ENCODE data around the gene SLC25A1. TPM values are rescaled to one million over a fixed set of nuclear protein-coding genes. Genes with fewer than 3 reads are reported as not detected.

Gene SLC25A1
- total RNA-seq, 1 experiment from 2014 or later = 81.6 TPM

GRCh38 chr22:19210188-19210587 lies 31.7 kb upstream of the SLC25A1 start:
- Histone ChIP-seq H3K36me3 (ENCODE audit: low read depth, low read length) (no peaks in the 10 kb centered on the region), H3K4me1 (ENCODE audit: insufficient read depth, low read length) (no peaks in the 10 kb centered on the region), H3K27ac (ENCODE audit: low read length) (no peak overlapping the region), H3K4me3 (ENCODE audit: low read length) (no peak overlapping the region), H3K4me2 (ENCODE audit: low read length) (no peak overlapping the region), H3K27me3 (ENCODE audit: low read length) (no peaks in the 10 kb centered on the region), H3K9me2 (replicated peaks; ENCODE audit: low read length) (no peaks in the 10 kb centered on the region), H3K9ac (ENCODE audit: low read length) (no peak overlapping the region), H4K20me1 (ENCODE audit: low read length) (no peaks in the 10 kb centered on the region), H3K79me2 (ENCODE audit: low read length) (no peaks in the 10 kb centered on the region), H2AFZ (ENCODE audit: low read length) (no peak overlapping the region), H3F3A (ENCODE audit: low read length, unreplicated experiment) (no peaks in the 10 kb centered on the region), H3K9me3 (ENCODE audit: low read length) (no peaks in the 10 kb centered on the region)
- BruUV-seq (replicated peaks) = no TSS peak
- DNase-seq (no peak), ATAC-seq (no peak)
- TF ChIP-seq EZH2phosphoT487 (IDR thresholded peaks at IDR 0.05; ENCODE audit: borderline replicate concordance, low read length) (no peak), EZH2 (IDR thresholded peaks at IDR 0.05; ENCODE audit: low read length, unreplicated experiment) (no peak), CTCF (conservative IDR thresholded peaks at IDR 0.05; ENCODE audit: low read depth, low read length) (no peak)
- CTCF ChIA-PET = no interaction called here
- intact Hi-C loops (cut with micrococcal nuclease) = no loop called here
- POLR2A ChIA-PET (ENCODE audit: unreplicated experiment) = no interaction called here

- H3K4me2 ChIP-seq (ENCODE audit: low read length) = no peak overlapping the region
- intact Hi-C loops (cut with micrococcal nuclease) = no loop called here
- BruUV-seq (replicated peaks) = no TSS peak
- no peak overlapping the region for H3K4me3 ChIP-seq (ENCODE audit: low read length)
- H3K27ac ChIP-seq (ENCODE audit: low read length) = no peak overlapping the region
- ATAC-seq = no peak
- H3K4me1 ChIP-seq (ENCODE audit: insufficient read depth, low read length) = no peaks in the 10 kb centered on the region
- H3K9me3 ChIP-seq (ENCODE audit: low read length) = no peaks in the 10 kb centered on the region
- no peaks in the 10 kb centered on the region for H3F3A ChIP-seq (ENCODE audit: low read length, unreplicated experiment)
- H2AFZ ChIP-seq (ENCODE audit: low read length) = no peak overlapping the region
- H3K9ac ChIP-seq (ENCODE audit: low read length) = no peak overlapping the region
- no peaks in the 10 kb centered on the region for H3K79me2 ChIP-seq (ENCODE audit: low read length)
- H3K27me3 ChIP-seq (ENCODE audit: low read length) = no peaks in the 10 kb centered on the region
- H3K9me2 ChIP-seq (replicated peaks; ENCODE audit: low read length) = no peaks in the 10 kb centered on the region
- POLR2A ChIA-PET (ENCODE audit: unreplicated experiment) = no interaction called here
- no peak for TF ChIP-seq EZH2phosphoT487 (IDR thresholded peaks at IDR 0.05; ENCODE audit: borderline replicate concordance, low read length)
- TF ChIP-seq EZH2 (IDR thresholded peaks at IDR 0.05; ENCODE audit: low read length, unreplicated experiment) = no peak
- TF ChIP-seq CTCF (conservative IDR thresholded peaks at IDR 0.05; ENCODE audit: low read depth, low read length) = no peak
- DNase-seq = no peak
- no peaks in the 10 kb centered on the region for H3K36me3 ChIP-seq (ENCODE audit: low read depth, low read length)
- no peaks in the 10 kb centered on the region for H4K20me1 ChIP-seq (ENCODE audit: low read length)
- CTCF ChIA-PET = no interaction called here
These were observed 29.8 kb upstream of the SLC25A1 start for GRCh38 chr22:19208287-19208847.

GRCh38 chr22:19207884-19208283 lies 29.3 kb upstream of the SLC25A1 start:
- TF ChIP-seq EZH2 (IDR thresholded peaks at IDR 0.05; ENCODE audit: low read length, unreplicated experiment) = no peak
- no TSS peak for BruUV-seq (replicated peaks)

More at GRCh38 chr22:19207884-19208283, 29.3 kb upstream of the SLC25A1 start:
- ATAC-seq (no peak), DNase-seq (no peak)
- H3K27ac ChIP-seq (ENCODE audit: low read length) = no peak overlapping the region
- H3K36me3 ChIP-seq (ENCODE audit: low read depth, low read length) = no peaks in the 10 kb centered on the region
- no peak overlapping the region for H2AFZ ChIP-seq (ENCODE audit: low read length)
- ChIA-PET POLR2A (ENCODE audit: unreplicated experiment) (no interaction called here), CTCF (no interaction called here)
- no peaks in the 10 kb centered on the region for H3K27me3 ChIP-seq (ENCODE audit: low read length)
- H3K79me2 ChIP-seq (ENCODE audit: low read length) = no peaks in the 10 kb centered on the region
- no peaks in the 10 kb centered on the region for H3K4me1 ChIP-seq (ENCODE audit: insufficient read depth, low read length)
- no peaks in the 10 kb centered on the region for H4K20me1 ChIP-seq (ENCODE audit: low read length)
- H3K9me2 ChIP-seq (replicated peaks; ENCODE audit: low read length) = no peaks in the 10 kb centered on the region
- intact Hi-C loops (cut with micrococcal nuclease) = no loop called here
- H3K4me2 ChIP-seq (ENCODE audit: low read length) = no peak overlapping the region
- no peak overlapping the region for H3K4me3 ChIP-seq (ENCODE audit: low read length)
- H3F3A ChIP-seq (ENCODE audit: low read length, unreplicated experiment) = no peaks in the 10 kb centered on the region
- no peak overlapping the region for H3K9ac ChIP-seq (ENCODE audit: low read length)
- no peaks in the 10 kb centered on the region for H3K9me3 ChIP-seq (ENCODE audit: low read length)
